ENCODE data around the gene PNMA6A. TPM values are rescaled to one million over a fixed set of nuclear protein-coding genes. Genes with fewer than 3 reads are reported as not detected.
"Not testable (repeated sequence)": the region's sequence is repeated elsewhere in the genome, so short reads cannot be mapped to it uniquely, and the experiment has no call there.

The PNMA6A gene
- total RNA-seq (ENCODE audit: unreplicated experiment), result 1.3 TPM
- long read RNA-seq, result 0 reads

GRCh38 chrX:153071909-153072583 lies at the start of gene PNMA6A:
Gene PNMA6A (plus strand): TSS chrX:153072454. CDS start chrX:153073063, 609 bp downstream.
- H3K36me3 Mint-ChIP-seq (ENCODE audit: low read depth, unreplicated experiment); H3K4me1 Mint-ChIP-seq (ENCODE audit: unreplicated experiment); H3K27ac Mint-ChIP-seq (ENCODE audit: unreplicated experiment); H3K9me3 Mint-ChIP-seq (ENCODE audit: unreplicated experiment); H3K27me3 Mint-ChIP-seq (ENCODE audit: unreplicated experiment); H3K4me3 Mint-ChIP-seq (ENCODE audit: unreplicated experiment); DNase-seq (ENCODE audit: low spot score): not testable (repeated sequence)

GRCh38 chrX:153026501-153026900 lies 45.8 kb upstream of the PNMA6A start:
- not testable (repeated sequence) for H3K27ac Mint-ChIP-seq (ENCODE audit: unreplicated experiment); DNase-seq (ENCODE audit: low spot score); H3K9me3 Mint-ChIP-seq (ENCODE audit: unreplicated experiment); H3K36me3 Mint-ChIP-seq (ENCODE audit: low read depth, unreplicated experiment); H3K4me3 Mint-ChIP-seq (ENCODE audit: unreplicated experiment); H3K4me1 Mint-ChIP-seq (ENCODE audit: unreplicated experiment); H3K27me3 Mint-ChIP-seq (ENCODE audit: unreplicated experiment)

- H3K9me3 Mint-ChIP-seq (ENCODE audit: unreplicated experiment); H3K27ac Mint-ChIP-seq (ENCODE audit: unreplicated experiment); H3K36me3 Mint-ChIP-seq (ENCODE audit: low read depth, unreplicated experiment); H3K4me3 Mint-ChIP-seq (ENCODE audit: unreplicated experiment); H3K4me1 Mint-ChIP-seq (ENCODE audit: unreplicated experiment); H3K27me3 Mint-ChIP-seq (ENCODE audit: unreplicated experiment); DNase-seq (ENCODE audit: low spot score): not testable (repeated sequence)
These were observed 43.8 kb upstream of the PNMA6A start for GRCh38 chrX:153028487-153028886.

GRCh38 chrX:153029162-153029561 lies 43.1 kb upstream of the PNMA6A start:
- H3K27ac Mint-ChIP-seq (ENCODE audit: unreplicated experiment), result no peak overlapping the region
- no peaks in the 10 kb centered on the region for H3K4me1 Mint-ChIP-seq (ENCODE audit: unreplicated experiment)
- no peaks in the 10 kb centered on the region for H3K36me3 Mint-ChIP-seq (ENCODE audit: low read depth, unreplicated experiment)
- TF ChIP-seq CTCF (IDR thresholded peaks at IDR 0.05; ENCODE audit: unreplicated experiment), result no peak
- H3K27me3 Mint-ChIP-seq (ENCODE audit: unreplicated experiment), result peaks cover 2% of the 10 kb centered on the region
- H3K9me3 Mint-ChIP-seq (ENCODE audit: unreplicated experiment), result no peaks in the 10 kb centered on the region
- DNase-seq (ENCODE audit: low spot score), result no peak
- no peak overlapping the region for H3K4me3 Mint-ChIP-seq (ENCODE audit: unreplicated experiment)

- TF ChIP-seq CTCF (IDR thresholded peaks at IDR 0.05; ENCODE audit: unreplicated experiment), result no peak
- Mint-ChIP-seq H3K9me3 (ENCODE audit: unreplicated experiment) (no peaks in the 10 kb centered on the region), H3K27me3 (ENCODE audit: unreplicated experiment) (no peaks in the 10 kb centered on the region), H3K36me3 (ENCODE audit: low read depth, unreplicated experiment) (no peaks in the 10 kb centered on the region), H3K4me3 (ENCODE audit: unreplicated experiment) (no peak overlapping the region), H3K27ac (ENCODE audit: unreplicated experiment) (no peak overlapping the region), H3K4me1 (ENCODE audit: unreplicated experiment) (no peaks in the 10 kb centered on the region)
- DNase-seq (ENCODE audit: low spot score), result no peak
These were observed 42.4 kb upstream of the PNMA6A start for GRCh38 chrX:153029875-153030274.

GRCh38 chrX:153030801-153031200 lies 41.5 kb upstream of the PNMA6A start:
- Mint-ChIP-seq H3K9me3 (ENCODE audit: unreplicated experiment) (no peaks in the 10 kb centered on the region), H3K27me3 (ENCODE audit: unreplicated experiment) (no peaks in the 10 kb centered on the region), H3K27ac (ENCODE audit: unreplicated experiment) (no peak overlapping the region), H3K36me3 (ENCODE audit: low read depth, unreplicated experiment) (no peaks in the 10 kb centered on the region), H3K4me3 (ENCODE audit: unreplicated experiment) (no peak overlapping the region), H3K4me1 (ENCODE audit: unreplicated experiment) (no peaks in the 10 kb centered on the region)
- no peak for TF ChIP-seq CTCF (IDR thresholded peaks at IDR 0.05; ENCODE audit: unreplicated experiment)
- DNase-seq (ENCODE audit: low spot score), result no peak
